ENCODE results near the gene HGFAC. TPM values are rescaled to one million over a fixed set of nuclear protein-coding genes. Genes with fewer than 3 reads are reported as not detected.

HGFAC gene
- total RNA-seq, 1 experiment from 2014 or later = 0.37 TPM

DNA sequence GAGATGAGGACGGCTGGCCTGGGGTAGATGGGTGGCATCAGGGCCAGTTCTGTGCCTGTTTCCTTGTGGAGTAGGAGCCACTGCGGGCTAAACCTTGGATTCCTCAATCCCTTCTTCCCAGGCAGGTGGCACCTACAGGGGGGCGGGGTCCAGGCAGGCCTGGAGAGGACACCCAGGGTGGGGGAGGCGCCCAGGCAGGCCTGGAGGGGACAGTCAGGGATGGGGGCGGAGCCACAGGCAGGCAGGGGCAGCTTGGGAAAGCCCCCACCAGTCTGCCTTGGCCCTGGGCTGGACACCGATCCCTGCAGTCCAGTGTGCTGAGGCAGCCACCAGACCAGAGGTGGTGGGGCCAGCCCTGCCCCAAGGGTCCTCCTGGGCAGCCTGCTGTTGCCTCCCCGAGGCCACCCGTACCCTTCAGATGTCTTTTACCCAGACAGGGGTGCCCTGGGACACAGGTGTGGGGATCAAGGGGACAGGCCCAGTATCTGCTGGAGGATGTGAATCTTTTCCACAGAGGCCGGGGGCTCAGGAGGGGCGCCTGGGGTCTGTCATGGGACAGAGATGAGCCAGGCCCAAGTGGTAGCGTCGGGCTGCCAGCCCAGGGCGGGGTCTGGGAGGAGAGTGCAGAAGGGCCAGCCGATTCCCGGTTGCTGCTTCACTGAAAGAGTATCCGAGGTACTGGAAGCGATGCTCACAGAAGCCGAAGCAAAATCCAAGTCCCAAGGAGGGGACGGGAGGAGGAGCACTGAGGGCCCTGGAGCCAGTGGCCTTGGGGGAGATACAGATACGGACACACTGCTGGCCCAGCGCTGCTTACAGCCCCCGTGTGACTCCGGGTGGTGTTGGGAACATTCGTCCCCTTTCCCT is 56.0 kb downstream of the HGFAC start:
- H3K27me3 Mint-ChIP-seq (ENCODE audit: low read depth) = peaks cover 75% of the 10 kb centered on the region
- H4K5ac ChIP-seq (ENCODE audit: insufficient read length, low read depth, low read length) = no peak overlapping the region
- H3K23ac ChIP-seq (ENCODE audit: insufficient read length, low read depth, low read length) = no peak overlapping the region
- DNase-seq = no peak
- H3K4me1 ChIP-seq (ENCODE audit: insufficient read depth, low read length) = no peaks in the 10 kb centered on the region
- no peaks in the 10 kb centered on the region for H3K9me3 ChIP-seq (ENCODE audit: control insufficient read depth, low read depth, low read length)
- H3K27me3 ChIP-seq (ENCODE audit: insufficient read depth, low read length) = peaks cover 4% of the 10 kb centered on the region; the same call in 1 of the 2 replicates
- H2AFZ ChIP-seq (ENCODE audit: low read length) = no peak overlapping the region
- peaks cover 0 to 8% (median 0%) of the 10 kb centered on the region in 3 experiments; a peak in 1 of 7 replicates for H3K36me3 Mint-ChIP-seq (ENCODE audit: insufficient read depth in 1 of 3, low read depth in 3 of 3)
- H2AK5ac ChIP-seq (ENCODE audit: insufficient read length, low read length) = no peak overlapping the region
- no peak overlapping the region for H3K9ac ChIP-seq (ENCODE audit: extremely low read depth, insufficient read length, low read length)
- H3K4ac ChIP-seq (ENCODE audit: low read depth, low read length) = no peak overlapping the region
- no peak overlapping the region for H4K8ac ChIP-seq (replicated peaks; ENCODE audit: insufficient read length, low read depth, low read length)
- H2BK5ac ChIP-seq (ENCODE audit: insufficient read length, low read length) = no peak overlapping the region
- no peak overlapping the region for H2BK15ac ChIP-seq (ENCODE audit: low read depth, low read length)
- no peaks in the 10 kb centered on the region for H3K79me1 ChIP-seq (ENCODE audit: insufficient read depth, low read depth, low read length, poor library complexity, severe bottlenecking)
- no peak overlapping the region for H3K27ac Mint-ChIP-seq
- H3K18ac ChIP-seq (ENCODE audit: insufficient read length, low read depth, low read length) = no peak overlapping the region
- H3K4me2 ChIP-seq (ENCODE audit: insufficient read depth, insufficient read length, low read length) = no peak overlapping the region
- no peak overlapping the region for H2BK120ac ChIP-seq (ENCODE audit: low read depth, low read length, poor library complexity, severe bottlenecking)
- H3T11ph ChIP-seq (ENCODE audit: low read length) = no peak overlapping the region
- H3K4me3 Mint-ChIP-seq = no peak overlapping the region
- no peak overlapping the region for H3K14ac ChIP-seq (ENCODE audit: insufficient read depth, low read length)
- H3K27ac ChIP-seq (ENCODE audit: insufficient read length, low read depth, low read length) = no peak overlapping the region
- no peak overlapping the region for H2BK12ac ChIP-seq (ENCODE audit: insufficient read length, low read depth, low read length)
- H3K23me2 ChIP-seq (ENCODE audit: insufficient read length, low read depth, low read length, poor library complexity, severe bottlenecking) = no peaks in the 10 kb centered on the region
- H2BK20ac ChIP-seq (ENCODE audit: low read depth, low read length, poor library complexity, severe bottlenecking) = no peak overlapping the region
- TF ChIP-seq, protein P1, sequence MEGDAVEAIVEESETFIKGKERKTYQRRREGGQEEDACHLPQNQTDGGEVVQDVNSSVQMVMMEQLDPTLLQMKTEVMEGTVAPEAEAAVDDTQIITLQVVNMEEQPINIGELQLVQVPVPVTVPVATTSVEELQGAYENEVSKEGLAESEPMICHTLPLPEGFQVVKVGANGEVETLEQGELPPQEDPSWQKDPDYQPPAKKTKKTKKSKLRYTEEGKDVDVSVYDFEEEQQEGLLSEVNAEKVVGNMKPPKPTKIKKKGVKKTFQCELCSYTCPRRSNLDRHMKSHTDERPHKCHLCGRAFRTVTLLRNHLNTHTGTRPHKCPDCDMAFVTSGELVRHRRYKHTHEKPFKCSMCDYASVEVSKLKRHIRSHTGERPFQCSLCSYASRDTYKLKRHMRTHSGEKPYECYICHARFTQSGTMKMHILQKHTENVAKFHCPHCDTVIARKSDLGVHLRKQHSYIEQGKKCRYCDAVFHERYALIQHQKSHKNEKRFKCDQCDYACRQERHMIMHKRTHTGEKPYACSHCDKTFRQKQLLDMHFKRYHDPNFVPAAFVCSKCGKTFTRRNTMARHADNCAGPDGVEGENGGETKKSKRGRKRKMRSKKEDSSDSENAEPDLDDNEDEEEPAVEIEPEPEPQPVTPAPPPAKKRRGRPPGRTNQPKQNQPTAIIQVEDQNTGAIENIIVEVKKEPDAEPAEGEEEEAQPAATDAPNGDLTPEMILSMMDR (conservative IDR thresholded peaks at IDR 0.05) = no peak
- no peak overlapping the region for H4K91ac ChIP-seq (ENCODE audit: insufficient read length, low read depth, low read length)
- no CpG with 5 or more reads among the region's 24 CpGs for WGBS (ENCODE audit: extremely low coverage, insufficient read length, low lambda C conversion rate)
- no peaks in the 10 kb centered on the region; a peak in 1 of 5 replicates for H3K9me3 Mint-ChIP-seq
- no peaks in the 10 kb centered on the region for H3K79me2 ChIP-seq (ENCODE audit: insufficient read depth, low read length)
- peaks cover 4% of the 10 kb centered on the region for H4K20me1 ChIP-seq (ENCODE audit: control insufficient read depth, insufficient read depth, insufficient read length)
- peaks cover 2 to 11% of the 10 kb centered on the region in 2 experiments; a peak in 2 of 4 replicates for H3K4me1 Mint-ChIP-seq
- no peak overlapping the region for H3K56ac ChIP-seq (ENCODE audit: insufficient read length, low read depth, low read length)

Measured in H9 (cell line).